Right lung (tissue), 5 donors: Measurements from ENCODE around the gene MRTFB. TPM values are rescaled to one million over a fixed set of nuclear protein-coding genes. Genes with fewer than 3 reads are reported as not detected.

ENCODE experiments used
- DNase-seq, 2 donors: peaks; one replicate each; pipeline ENCODE4 v3.0.0-alpha.2; 2013
- polyA plus RNA-seq, 5 donors: library from polyadenylated mRNA; unstranded; fragments of 120-200 nt; gene quantifications; one replicate each; pipeline versions ENCODE4 v1.2.1 to v1.2.3, GENCODE V29; 2013; ENCODE audit warnings: inconsistent platforms in 1 of 5, low replicate concordance in 1 of 5; ENCODE audit not compliant: insufficient read length in 5 of 5, insufficient read depth in 1 of 5

The MRTFB gene
- polyA plus RNA-seq, 5 donors = 20.3 to 40.8 (median 35.8) TPM

DNA sequence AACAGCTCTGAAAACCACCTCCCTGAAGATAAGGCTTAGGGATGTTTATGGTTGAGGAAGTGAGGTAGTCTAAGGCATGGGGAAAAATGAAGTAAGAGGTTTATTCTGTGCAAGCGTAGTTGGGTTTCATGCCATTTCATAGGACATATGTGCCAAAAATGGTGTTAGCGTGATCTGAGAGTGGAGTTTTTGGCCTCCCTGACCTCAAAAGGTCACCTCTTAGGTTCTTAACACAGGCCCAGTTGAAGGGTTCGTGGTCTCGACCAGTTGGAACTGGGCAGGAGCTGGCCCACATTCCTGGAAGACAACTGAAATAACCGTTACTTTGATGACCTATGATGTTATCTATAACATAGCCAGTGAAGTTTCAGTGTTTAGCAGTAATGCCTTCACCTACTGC is 57.0 kb downstream of the MRTFB start:
- no peak for DNase-seq

DNA sequence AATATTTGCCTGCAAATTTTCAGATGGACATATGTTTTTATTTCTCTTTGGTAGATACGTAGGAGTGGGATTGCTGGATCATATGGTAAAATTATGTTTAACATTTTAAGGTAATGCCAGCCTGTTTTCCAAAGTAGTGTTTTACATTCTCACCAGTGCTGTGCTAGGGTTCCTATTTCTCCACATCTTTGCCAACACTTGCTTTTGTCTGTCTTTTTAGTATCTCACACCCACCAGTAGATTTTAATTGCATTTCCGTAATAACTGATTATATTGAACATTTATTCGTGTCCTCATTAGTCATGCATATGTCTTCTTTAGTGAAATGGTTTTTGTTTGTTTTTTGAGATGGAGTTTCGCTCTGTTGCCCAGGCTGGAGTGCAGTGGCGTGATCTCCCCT is 58.4 kb downstream of the MRTFB start:
- no peak for DNase-seq

DNA sequence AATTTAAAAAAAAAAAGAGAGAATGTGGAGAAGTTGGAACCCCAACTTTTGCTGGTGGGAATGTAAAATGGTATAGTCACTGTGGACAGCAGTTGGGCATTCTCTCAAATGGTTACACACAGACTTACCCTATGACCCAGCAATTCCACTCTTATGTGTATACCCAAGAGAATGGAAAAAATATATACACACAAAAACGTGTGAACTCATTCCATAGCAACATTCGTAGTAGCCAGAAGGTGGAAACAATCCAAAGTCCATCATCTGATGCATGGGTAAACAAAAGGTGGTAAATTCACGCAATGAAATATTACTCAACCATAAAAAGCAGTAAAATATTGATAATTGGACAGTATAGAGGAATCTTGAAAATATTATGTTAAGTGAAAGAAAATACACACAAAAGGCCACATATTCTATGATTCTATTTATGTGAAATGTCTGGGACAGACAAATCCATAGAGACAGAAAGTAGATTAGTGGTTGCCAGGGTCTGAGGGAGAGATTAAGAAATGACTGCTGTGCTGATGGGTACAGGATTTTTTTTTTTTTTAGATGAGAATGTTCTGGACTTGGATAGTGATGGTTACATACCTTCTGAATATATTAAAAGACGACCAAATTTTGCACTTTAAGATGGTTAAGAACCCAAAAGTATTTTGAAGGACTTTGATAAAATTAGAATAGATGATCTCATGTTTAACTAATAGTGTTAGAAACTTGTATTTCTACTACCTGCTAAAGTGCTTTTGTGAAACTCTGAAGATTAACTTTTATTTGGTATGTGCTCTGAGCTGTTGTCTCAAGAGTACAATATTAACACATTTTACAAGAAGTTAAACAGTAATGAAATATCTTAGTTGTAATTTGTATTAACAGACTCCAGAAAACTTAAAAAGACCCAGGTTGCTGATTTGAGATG is 60.9 kb downstream of the MRTFB start:
- no peak for DNase-seq

DNA sequence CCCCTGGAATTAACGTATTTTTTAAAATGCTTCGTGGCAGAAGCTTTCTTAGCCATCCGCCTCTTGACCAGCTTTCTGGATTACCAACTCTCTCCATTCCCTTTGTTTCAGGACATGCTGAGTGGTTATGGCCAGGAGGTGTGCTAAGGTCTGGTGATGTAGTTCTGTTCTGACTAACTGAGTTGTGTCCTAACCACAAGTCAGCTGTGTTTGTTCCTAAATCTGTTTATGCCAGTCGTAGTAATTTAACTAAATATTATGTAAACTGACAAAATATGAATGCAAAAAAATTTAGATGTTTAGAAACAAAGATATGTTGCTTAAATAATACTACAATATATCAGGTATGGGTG is 61.6 kb downstream of the MRTFB start:
- DNase-seq = no peak

DNA sequence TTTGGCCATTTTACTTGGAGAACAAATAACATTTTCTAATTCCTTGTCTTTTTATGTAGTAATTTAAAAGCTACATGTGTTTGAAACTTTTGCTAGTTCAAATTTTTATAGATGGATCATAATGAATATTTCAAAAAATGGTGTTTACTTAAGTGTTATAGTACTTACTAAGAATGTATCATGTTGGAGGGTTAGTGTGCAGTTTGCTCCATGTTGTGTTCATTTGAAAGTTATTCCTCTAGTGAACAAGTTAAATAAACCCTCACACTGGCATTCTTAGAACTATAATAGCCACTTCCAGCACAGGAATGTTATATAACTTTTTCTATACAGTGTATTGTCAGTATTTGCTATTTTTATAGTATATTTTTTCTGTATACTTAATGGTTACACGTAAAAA is 62.8 kb downstream of the MRTFB start:
- no peak for DNase-seq

DNA sequence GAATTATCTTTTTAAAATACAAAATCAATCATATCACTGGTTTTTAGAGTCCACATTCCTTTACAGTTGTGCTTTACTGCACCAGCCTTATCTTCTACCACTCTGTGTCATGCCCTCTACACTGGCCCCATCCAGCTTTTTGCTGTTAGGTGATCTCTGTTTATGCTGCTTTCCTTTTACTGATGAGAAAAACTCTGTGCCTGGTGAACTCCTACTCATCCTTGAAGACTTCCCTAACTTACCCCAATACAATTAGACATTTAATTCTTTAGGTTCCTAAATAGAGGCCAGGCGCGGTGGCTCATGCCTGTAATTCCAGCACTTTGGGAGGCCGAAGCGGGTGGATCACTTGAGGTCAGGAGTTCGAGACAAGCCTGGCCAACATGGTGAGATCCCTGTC is 64.6 kb downstream of the MRTFB start:
- no peak for DNase-seq

DNA sequence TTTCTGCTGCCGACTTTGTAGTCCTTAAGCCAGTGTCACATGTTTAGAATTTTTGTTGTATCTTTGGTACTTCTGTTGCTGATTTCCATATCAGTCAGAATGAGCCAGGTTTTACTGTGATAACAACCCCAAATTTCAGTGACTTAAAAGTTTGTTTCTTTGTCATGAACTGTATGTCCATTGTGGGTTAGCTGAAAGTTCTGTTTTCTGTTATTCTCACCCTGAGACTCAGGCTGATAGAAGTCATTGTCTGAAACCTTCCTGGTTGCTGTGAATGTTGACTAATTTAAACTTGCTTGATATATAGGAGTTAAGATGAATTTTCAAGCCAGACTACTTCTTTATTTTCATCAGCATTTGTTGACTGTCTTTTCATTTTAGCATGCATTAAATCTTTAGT is 68.8 kb downstream of the MRTFB start:
- DNase-seq = no peak

DNA sequence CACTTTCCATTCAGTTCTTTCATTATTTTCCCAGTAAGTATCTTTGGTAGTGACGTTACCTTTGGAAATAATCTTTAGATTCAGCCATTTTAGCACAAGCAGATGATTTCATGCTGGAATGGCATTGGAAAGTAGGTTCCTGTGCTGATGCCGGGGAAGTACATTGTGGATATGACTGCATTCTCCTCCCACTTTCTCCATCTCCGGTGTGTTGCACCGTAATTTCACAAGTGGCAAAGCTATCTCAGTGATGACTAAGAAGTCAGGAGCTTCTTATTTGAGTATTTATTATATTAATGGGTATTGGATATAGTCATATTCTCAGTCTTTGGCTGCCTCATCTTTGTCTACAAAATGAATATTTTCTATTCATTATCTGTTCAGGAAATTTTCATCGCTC is 69.8 kb downstream of the MRTFB start:
- DNase-seq = no peak

DNA sequence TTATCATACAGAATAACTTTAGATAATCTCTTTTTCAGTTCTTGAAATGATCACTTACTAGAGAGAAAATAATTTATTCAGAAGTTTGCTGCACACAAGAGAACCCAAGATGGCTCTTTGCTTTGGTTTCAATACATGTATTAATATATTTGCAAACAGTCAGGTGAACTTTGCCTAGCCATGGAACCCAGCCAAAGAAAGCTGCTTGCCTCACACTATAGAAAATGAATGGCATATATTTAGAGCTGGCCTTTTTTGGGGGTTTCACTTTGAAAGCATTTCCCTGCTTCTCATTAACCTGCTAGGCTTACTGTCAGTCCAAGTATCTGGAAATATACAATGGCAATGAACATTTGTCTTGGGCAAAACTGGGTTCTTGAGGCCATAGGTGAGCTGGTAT is 75.3 kb downstream of the MRTFB start:
- no peak for DNase-seq

DNA sequence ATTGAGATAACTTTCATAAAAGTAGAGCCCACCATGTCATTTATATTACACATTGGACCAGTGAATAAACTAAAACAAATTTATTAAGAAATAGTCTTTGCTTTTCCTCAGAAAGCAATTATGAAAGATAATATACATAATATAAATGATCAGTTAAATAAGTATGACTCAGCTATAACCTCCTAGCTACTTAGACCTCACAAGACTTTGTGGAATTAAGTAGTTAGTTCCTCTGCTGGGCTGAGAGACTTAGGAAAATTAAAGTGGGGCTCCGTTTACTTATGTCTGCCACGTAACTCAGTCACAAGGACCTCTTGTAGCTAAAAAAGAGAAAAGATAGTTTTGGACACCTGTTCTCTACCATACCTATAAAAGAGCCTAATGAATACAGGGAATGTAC is 76.9 kb downstream of the MRTFB start:
- no peak for DNase-seq

DNA sequence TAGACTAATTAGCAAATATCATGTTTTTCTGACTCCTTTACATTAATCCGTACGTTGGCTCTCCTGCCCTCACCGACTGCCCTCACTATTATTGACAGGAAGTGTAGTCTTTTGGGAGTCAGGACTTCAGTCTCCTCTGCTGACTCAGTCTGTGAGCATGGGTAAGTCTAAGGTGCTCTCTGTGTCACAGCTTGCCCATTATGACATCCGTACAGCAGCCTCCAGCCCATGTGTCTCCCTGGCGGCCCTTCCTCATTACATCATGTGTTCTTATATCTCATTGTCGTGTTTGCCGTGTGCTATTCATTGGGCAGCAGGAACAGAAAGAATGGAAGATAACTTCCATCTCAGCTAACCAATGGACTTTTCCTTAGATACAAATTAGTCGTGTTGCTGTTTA is 77.5 kb downstream of the MRTFB start:
- no peak for DNase-seq

DNA sequence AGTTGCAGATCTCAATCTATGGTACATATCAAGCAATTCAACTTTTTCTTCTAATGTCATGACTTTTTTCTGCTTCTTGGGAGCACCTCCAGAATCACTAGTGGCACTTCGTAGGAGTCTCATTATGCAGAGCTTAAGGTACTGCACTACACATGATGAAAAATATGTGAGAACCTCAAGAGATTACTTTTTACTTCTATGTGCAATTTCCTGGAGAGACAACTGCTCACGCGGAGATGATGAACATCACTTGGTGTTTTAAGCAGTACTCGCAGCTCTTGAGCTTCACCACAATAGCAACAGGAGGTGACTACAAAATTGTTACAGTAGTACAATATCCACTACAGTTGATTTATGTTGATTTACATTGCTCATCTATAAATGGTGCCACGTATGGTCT is 79.7 kb downstream of the MRTFB start:
- no peak for DNase-seq

DNA sequence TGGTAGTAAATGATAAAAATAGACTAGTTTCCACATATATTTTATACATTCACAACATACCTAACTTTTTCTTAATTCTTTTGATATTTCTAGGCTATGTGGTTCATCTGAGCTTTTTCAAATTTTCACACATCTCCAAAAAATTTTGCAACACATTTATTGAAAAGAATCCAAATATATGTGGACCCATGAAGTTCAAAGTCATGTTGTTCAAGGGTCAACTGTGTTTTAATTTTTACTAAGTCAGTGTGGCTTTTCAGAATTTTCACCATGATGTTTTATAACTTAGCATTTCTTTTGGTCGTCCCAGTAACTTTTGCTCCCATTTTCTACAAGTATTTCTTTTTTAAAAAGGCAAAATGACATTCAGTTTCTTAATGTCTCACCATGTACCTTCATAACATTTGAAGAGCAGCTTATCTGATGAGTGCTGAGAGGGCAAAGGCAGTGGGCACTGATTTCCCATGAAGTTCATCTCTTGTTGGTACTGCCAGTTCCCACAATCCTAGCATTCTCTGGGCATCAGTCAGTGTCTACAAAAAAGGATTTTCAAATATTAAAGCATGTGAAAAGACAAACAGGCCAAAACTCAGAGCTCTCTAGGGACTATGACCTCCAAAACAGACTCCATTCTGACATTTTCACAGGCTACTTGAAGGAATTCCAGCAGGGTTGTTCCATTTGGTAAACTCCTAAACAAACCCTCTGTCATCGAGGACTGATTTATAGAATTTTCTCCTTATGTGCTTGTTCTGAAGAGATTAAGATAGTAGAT is 80.3 kb downstream of the MRTFB start:
- no peak for DNase-seq

DNA sequence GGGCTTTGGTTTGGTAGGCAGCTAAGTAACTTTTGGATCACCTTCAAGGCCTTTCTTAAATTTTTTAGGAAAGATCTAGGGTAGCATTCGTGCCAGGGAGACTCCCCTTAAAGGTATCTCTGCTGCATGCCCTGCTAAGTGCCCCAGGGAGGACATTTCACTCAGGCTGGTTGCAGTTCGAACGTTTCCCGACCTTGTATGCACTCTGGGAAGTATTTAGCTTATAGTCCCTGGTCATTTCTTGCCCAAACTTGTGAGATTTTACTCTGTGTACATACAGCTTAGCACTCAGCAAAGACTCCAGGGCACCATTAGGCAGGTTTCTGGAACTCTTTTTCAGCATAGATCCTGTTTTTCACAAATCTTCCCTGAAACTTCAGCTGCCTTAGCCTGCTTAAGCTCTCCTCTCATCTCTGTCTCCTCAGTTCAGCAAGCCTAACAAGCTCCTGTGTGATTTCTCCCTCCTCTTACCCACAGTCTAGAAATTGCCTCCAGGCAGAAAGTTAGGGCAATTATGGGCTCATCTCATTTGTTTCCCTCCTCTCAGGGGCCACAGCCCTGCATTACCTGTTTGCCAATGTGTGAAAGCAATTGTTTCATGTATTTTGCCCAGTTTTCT is 84.6 kb downstream of the MRTFB start:
- DNase-seq = no peak

DNA sequence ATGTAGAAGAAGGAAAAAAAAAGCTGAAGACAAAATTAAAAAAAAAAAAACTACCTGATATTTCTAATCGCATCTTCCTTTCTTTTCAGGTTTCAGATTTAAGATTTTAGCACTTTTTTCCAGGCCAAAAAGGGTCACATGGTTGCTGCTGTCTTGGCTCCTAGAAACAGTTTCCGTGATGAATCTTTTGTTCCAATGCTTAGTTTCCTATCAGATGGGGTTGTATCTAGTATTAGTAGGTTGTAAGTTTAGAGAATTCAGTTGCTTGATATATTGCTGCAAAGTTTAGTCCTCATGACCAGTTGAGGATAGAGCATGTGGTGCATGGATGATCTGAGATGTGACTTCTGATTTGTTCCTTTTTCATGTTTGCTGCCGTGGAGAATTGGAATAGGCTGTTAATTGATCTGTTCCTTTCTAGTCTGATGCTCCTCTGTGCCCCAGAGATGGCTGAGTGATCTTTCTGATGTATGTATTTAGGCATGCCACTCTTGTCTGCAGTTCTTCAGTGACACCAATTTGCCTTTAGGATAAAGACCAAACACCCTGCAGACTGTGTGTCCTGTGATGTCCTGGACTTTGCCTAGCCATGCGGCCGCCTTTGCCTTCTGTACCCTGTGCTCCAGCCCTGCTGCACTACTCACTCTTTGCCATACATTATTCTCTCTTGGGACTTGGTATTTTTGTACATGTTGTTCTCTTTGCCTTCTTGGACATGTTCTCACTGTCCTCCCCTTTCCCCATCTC is 94.0 kb downstream of the MRTFB start:
- no peak for DNase-seq

DNA sequence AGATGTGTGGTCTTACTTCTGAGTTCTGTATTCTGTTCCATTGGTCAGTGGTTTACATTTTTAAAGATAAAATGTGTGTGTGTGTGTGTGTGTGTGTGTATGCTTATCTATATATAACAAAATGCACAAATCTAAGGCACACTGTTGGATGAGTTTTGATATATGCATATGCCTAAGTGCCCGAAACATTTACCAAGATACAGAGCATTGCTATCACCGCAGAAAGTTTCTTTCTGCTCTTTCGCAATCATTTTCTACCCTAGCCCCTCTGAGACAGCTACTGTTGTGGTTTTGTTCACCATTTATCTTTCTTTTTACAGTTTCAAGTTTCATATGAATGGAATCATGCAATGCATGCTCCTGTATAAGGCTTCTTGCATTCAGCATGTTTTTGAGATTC is 97.0 kb downstream of the MRTFB start:
- no peak for DNase-seq

DNA sequence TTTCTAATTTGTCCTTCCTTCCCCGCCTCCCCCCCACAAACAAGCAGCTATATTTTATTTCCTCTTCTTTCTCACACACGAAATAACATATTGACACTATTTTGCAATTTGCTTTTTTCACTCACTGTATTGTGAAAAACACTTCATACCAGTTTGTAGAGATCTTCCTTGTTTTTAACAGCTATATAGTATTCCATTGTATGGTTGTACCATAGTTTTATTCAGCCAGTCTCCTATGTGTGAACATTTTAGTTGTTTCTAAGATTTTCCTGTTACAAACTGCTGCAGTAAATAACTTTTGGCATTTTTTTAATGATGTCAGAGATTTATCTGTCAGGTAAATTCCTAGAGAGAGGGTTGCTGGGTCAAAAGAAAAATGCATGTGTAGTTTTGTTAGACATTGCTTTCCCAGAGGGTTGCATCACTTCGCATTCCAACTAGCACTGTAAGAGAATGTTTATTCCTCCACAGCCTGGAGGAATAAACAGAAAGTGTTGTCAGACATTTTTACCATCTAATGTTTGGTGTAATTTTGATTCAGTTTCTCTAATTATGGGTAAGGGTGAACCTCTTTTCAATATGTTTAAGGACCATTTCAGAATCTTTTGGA is 101.2 kb downstream of the MRTFB start:
- DNase-seq = no peak

DNA sequence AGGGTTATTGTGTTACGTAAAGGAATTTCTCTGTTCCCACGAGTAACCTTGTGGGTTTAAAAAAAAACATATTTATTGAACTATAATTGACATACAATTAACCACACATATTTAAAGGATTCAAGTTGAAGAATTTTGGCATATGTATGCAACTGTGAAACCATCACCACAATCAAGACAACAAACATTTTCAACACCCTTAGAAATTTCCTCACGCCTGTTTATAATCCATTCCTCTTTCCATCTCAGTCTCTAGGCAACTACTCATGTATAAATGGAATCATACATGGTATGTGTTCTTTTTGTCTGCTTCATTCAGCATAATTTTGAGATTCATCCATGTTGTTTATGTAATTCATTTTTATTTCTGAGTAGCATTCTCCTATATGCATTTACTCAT is 104.0 kb downstream of the MRTFB start:
- no peak for DNase-seq

DNA sequence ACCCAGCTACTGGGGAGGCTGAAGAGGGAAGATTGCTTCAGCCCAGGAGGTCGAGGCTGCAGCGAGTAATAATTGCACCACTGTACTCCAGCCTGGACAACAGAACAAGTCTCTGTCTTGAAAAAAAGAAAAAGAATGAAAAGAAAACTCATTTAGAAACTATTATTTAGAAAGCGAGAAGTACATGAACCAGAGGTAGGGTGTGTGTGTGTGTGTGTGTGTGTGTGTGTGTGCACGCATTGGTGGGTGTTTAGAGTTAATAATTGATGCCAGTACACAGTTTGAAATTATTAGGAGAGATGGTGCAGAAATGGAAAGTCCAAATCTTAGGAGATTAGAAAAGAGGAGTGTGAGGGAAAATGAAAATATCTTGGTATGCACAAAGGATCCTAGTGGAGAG is 106.6 kb downstream of the MRTFB start:
- DNase-seq = no peak

DNA sequence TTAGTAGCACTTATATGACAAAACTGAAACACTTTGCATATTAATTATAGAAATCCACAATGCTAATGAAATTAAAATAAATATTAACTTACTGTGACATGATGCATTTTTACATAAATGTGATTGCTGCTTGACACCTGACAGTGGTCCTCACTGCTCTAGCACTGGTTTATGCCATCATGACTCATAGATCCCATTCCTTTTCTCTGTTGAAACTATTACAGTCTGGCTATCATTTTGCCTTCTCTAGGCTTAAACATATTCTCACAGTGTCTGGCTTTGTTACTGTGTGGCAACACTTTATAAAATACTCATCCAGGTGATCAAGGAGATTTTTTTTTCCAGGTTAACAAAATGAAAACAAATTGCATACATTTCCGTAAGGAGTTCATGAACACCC is 108.0 kb downstream of the MRTFB start:
- no peak for DNase-seq

DNA sequence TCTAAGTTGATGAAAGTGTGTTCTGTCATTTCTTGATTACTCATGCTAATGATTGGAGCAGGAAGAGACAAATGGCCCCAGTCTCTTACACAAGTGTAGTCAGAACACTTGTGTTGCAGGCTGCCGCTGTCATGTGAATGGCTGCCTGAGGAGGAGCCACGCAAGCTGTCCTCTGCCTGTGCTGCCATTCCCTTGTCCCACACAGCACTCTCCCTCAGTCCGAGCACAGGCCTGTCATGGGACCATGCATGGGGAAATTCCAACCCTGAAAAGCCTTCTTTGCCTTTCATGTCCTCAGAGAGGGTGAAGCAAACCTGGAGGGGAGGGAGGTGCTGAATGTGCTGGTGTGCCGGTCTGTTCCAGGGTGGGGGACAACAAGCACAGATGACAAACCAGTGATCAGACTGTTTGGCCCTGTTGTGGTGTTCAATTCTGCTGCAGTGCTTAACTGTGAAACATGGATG is 109.4 kb downstream of the MRTFB start:
- no peak for DNase-seq
